Chondrocyte (in vitro differentiated cells): ENCODE data around the gene RELL1. TPM values are rescaled to one million over a fixed set of nuclear protein-coding genes. Genes with fewer than 3 reads are reported as not detected.
A peak's percentile ranks its signal among the peaks of the same experiment; 100 is the strongest.

ENCODE experiments used
- DNase-seq: peaks from one replicate; pipeline ENCODE4 v3.0.0; 2021; ENCODE audit warnings: mixed read lengths, low spot score
- H3K27ac Mint-ChIP-seq: one replicate; pipeline ENCODE4 v1.8.0; 2021; ENCODE audit warnings: mild to moderate bottlenecking, moderate library complexity, mixed read lengths; ENCODE audit not compliant: unreplicated experiment
- H3K27me3 Mint-ChIP-seq: 2 replicates; pipeline ENCODE4 v1.8.0; 2021; ENCODE audit warnings: low read depth, mixed read lengths
- H3K36me3 Mint-ChIP-seq: 2 replicates; pipeline ENCODE4 v1.8.0; 2021; ENCODE audit warnings: low read depth, mixed read lengths
- H3K4me1 Mint-ChIP-seq: 2 replicates; pipeline ENCODE4 v1.8.0; 2021; ENCODE audit warnings: low read depth, mild to moderate bottlenecking, mixed read lengths
- H3K4me3 Mint-ChIP-seq: one replicate; pipeline ENCODE4 v1.8.0; 2021; ENCODE audit warnings: mild to moderate bottlenecking, moderate library complexity, mixed read lengths; ENCODE audit not compliant: unreplicated experiment
- H3K9me3 Mint-ChIP-seq: 2 replicates; pipeline ENCODE4 v1.8.0; 2021; ENCODE audit warnings: low read depth, mixed read lengths
- CTCF ChIP-seq: fragments of 200-600 bp; sonication (generic); IDR thresholded peaks from 2 replicates; pipeline ENCODE4 v1.5.0; 2021; ENCODE audit warnings: antibody characterized with exemption, mild to moderate bottlenecking, moderate library complexity
- total RNA-seq: library from RNA; stranded (reverse); gene quantifications from 3 replicates; pipeline ENCODE4 v1.2.1, GENCODE V29; 2021

RELL1 gene
- total RNA-seq, 1 donor from 2014 or later: 22.8 TPM

GRCh38 chr4:37687681-37688080 is 1.5 kb upstream of the RELL1 start:
- no peaks in the 10 kb centered on the region for H3K36me3 Mint-ChIP-seq
- no peaks in the 10 kb centered on the region for H3K27me3 Mint-ChIP-seq
- H3K4me1 Mint-ChIP-seq: peaks cover 22% of the 10 kb centered on the region
- DNase-seq: no peak
- H3K9me3 Mint-ChIP-seq: peaks cover 3% of the 10 kb centered on the region
- H3K4me3 Mint-ChIP-seq: no peak overlapping the region
- no peak overlapping the region for H3K27ac Mint-ChIP-seq
- no peak for TF ChIP-seq CTCF

GRCh38 chr4:37687194-37687562 is 1.0 kb upstream of the RELL1 start:
- no peak for TF ChIP-seq CTCF
- H3K9me3 Mint-ChIP-seq: no peaks in the 10 kb centered on the region
- no peaks in the 10 kb centered on the region for H3K27me3 Mint-ChIP-seq
- no peak for DNase-seq
- H3K27ac Mint-ChIP-seq: peak overlapping the region; percentile 76
- H3K4me1 Mint-ChIP-seq: peaks cover 22% of the 10 kb centered on the region
- H3K4me3 Mint-ChIP-seq: peak overlapping the region; percentile 77
- no peaks in the 10 kb centered on the region for H3K36me3 Mint-ChIP-seq

GRCh38 chr4:37685823-37686372 is 278 bp downstream of the RELL1 start:
- Mint-ChIP-seq H3K9me3 (no peaks in the 10 kb centered on the region), H3K27me3 (no peaks in the 10 kb centered on the region), H3K4me1 (peaks cover 22% of the 10 kb centered on the region), H3K27ac (peak overlapping the region; percentile 94), H3K36me3 (no peaks in the 10 kb centered on the region), H3K4me3 (peak overlapping the region; percentile 77)
- TF ChIP-seq CTCF: peak; percentile 23
- DNase-seq: no peak

GRCh38 chr4:37685161-37685822 is 884 bp downstream of the RELL1 start:
- Mint-ChIP-seq H3K27ac (peak overlapping the region; percentile 94), H3K9me3 (no peaks in the 10 kb centered on the region), H3K4me3 (peak overlapping the region; percentile 77), H3K27me3 (no peaks in the 10 kb centered on the region), H3K4me1 (peaks cover 22% of the 10 kb centered on the region), H3K36me3 (no peaks in the 10 kb centered on the region)
- DNase-seq: no peak
- TF ChIP-seq CTCF: no peak

- no peaks in the 10 kb centered on the region for H3K36me3 Mint-ChIP-seq
- H3K4me1 Mint-ChIP-seq: peaks cover 22% of the 10 kb centered on the region
- H3K9me3 Mint-ChIP-seq: no peaks in the 10 kb centered on the region
- no peaks in the 10 kb centered on the region for H3K27me3 Mint-ChIP-seq
- no peak for TF ChIP-seq CTCF
- no peak overlapping the region for H3K4me3 Mint-ChIP-seq
- no peak for DNase-seq
- no peak overlapping the region for H3K27ac Mint-ChIP-seq
Measured at GRCh38 chr4:37684154-37684553, 2.0 kb downstream of the RELL1 start.
